ENCODE data around the gene MRPS15. TPM values are rescaled to one million over a fixed set of nuclear protein-coding genes. Genes with fewer than 3 reads are reported as not detected.

The MRPS15 gene
- total RNA-seq, 1 experiment from 2014 or later = 113 TPM

DNA sequence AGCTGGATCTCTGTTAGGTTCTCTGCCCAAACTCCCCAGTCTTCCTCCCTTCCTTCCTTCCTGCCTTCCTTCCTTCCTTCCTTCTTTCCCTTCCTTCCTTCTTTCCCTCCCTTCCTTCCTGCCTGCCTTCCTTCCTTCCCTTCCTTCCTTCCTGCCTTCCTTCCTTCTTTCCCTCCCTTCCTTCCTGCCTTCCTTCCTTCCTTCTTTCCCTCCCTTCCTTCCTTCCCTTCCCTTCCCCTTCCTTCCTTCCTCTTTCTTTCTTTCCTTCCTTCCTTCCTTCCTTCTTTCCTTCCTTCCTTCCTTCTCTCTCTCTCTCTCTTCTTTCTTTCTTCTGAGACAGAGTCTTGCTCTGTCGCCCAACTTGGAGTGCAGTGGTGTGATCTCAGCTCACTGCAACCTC, 57.7 kb downstream of the MRPS15 start:
- BruUV-seq (replicated peaks) = no TSS peak
- H3K27ac ChIP-seq (ENCODE audit: low read length) = no peak overlapping the region
- DNase-seq (ENCODE audit: low read depth, low spot score) (no peak), ATAC-seq (no peak)
- POLR2A ChIA-PET = interaction anchor here (0.6 kb wide), 1 partner anchor 18 kb away, joined by 4 read pairs; no protein-coding TSS in a partner anchor
- in situ Hi-C loops (cut with HindIII; ENCODE audit: low pct_unique_long_range_greater_than_20kb, low sequenced_read_pairs) (no loop called here), intact Hi-C loops (cut with micrococcal nuclease; ENCODE audit: unreplicated experiment) (no loop called here)
- H3K9me3 ChIP-seq (ENCODE audit: control insufficient read depth, insufficient read depth, low read depth, low read length) = no peaks in the 10 kb centered on the region
- CTCF ChIA-PET = no interaction called here
- no peaks in the 10 kb centered on the region for H3K36me3 ChIP-seq (ENCODE audit: control insufficient read depth, insufficient read depth, low read length)
- TF ChIP-seq, protein P1, sequence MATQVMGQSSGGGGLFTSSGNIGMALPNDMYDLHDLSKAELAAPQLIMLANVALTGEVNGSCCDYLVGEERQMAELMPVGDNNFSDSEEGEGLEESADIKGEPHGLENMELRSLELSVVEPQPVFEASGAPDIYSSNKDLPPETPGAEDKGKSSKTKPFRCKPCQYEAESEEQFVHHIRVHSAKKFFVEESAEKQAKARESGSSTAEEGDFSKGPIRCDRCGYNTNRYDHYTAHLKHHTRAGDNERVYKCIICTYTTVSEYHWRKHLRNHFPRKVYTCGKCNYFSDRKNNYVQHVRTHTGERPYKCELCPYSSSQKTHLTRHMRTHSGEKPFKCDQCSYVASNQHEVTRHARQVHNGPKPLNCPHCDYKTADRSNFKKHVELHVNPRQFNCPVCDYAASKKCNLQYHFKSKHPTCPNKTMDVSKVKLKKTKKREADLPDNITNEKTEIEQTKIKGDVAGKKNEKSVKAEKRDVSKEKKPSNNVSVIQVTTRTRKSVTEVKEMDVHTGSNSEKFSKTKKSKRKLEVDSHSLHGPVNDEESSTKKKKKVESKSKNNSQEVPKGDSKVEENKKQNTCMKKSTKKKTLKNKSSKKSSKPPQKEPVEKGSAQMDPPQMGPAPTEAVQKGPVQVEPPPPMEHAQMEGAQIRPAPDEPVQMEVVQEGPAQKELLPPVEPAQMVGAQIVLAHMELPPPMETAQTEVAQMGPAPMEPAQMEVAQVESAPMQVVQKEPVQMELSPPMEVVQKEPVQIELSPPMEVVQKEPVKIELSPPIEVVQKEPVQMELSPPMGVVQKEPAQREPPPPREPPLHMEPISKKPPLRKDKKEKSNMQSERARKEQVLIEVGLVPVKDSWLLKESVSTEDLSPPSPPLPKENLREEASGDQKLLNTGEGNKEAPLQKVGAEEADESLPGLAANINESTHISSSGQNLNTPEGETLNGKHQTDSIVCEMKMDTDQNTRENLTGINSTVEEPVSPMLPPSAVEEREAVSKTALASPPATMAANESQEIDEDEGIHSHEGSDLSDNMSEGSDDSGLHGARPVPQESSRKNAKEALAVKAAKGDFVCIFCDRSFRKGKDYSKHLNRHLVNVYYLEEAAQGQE (IDR thresholded peaks at IDR 0.05; ENCODE audit: insufficient read depth in 1 of 2, low read depth in 2 of 2, low read length in 1 of 2) = no peak
- no peak for TF ChIP-seq SIN3A (IDR thresholded peaks at IDR 0.05; ENCODE audit: borderline replicate concordance, insufficient read depth, low read depth, low read length)
- TF ChIP-seq, protein P2, sequence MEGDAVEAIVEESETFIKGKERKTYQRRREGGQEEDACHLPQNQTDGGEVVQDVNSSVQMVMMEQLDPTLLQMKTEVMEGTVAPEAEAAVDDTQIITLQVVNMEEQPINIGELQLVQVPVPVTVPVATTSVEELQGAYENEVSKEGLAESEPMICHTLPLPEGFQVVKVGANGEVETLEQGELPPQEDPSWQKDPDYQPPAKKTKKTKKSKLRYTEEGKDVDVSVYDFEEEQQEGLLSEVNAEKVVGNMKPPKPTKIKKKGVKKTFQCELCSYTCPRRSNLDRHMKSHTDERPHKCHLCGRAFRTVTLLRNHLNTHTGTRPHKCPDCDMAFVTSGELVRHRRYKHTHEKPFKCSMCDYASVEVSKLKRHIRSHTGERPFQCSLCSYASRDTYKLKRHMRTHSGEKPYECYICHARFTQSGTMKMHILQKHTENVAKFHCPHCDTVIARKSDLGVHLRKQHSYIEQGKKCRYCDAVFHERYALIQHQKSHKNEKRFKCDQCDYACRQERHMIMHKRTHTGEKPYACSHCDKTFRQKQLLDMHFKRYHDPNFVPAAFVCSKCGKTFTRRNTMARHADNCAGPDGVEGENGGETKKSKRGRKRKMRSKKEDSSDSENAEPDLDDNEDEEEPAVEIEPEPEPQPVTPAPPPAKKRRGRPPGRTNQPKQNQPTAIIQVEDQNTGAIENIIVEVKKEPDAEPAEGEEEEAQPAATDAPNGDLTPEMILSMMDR (IDR thresholded peaks at IDR 0.05) = no peak
- no peak for TF ChIP-seq TCF7L2 (IDR thresholded peaks at IDR 0.05; ENCODE audit: low read depth, low read length)
- no peak for TF ChIP-seq POLR2AphosphoS5 (IDR thresholded peaks at IDR 0.05; ENCODE audit: low read depth, low read length)
- H3K4me3 ChIP-seq (ENCODE audit: low read depth in 2 of 2, low read length in 2 of 2) = no peak overlapping the region
- H3K4me1 ChIP-seq (ENCODE audit: control insufficient read depth, insufficient read depth, low read length) = no peaks in the 10 kb centered on the region
- no peaks in the 10 kb centered on the region for H3K27me3 ChIP-seq (ENCODE audit: control insufficient read depth, insufficient read depth, low read length)

Other genes with a start within 250 kb of the MRPS15 start
- 114 TPM for gene THRAP3, start 239.9 kb downstream of the MRPS15 start, total RNA-seq (2021; ENCODE audit: unreplicated experiment)
- 18.9 TPM for gene SH3D21, start 158.0 kb downstream of the MRPS15 start, total RNA-seq (2021; ENCODE audit: unreplicated experiment)
- 79.0 TPM for gene EVA1B, start 140.7 kb downstream of the MRPS15 start, total RNA-seq (2021; ENCODE audit: unreplicated experiment)
- gene STK40, start 78.5 kb downstream of the MRPS15 start, total RNA-seq (2021; ENCODE audit: unreplicated experiment) = 49.6 TPM
- 53.7 TPM for gene LSM10, start 66.5 kb downstream of the MRPS15 start, total RNA-seq (2021; ENCODE audit: unreplicated experiment)
- 5.5 TPM for gene OSCP1, start 13.9 kb downstream of the MRPS15 start, total RNA-seq (2021; ENCODE audit: unreplicated experiment)
- 0.31 TPM for gene CSF3R, start 18.5 kb upstream of the MRPS15 start, total RNA-seq (2021; ENCODE audit: unreplicated experiment)